Measurements from ENCODE around the gene NCKAP5L. TPM values are rescaled to one million over a fixed set of nuclear protein-coding genes. Genes with fewer than 3 reads are reported as not detected.

Gene NCKAP5L
- total and polyA plus RNA-seq, 9 of the 15 experiments (the other 6 are each of a cell fraction or from before 2014, with no cell fraction given), result 0.01 to 14.4 (median 3.7) TPM

DNA sequence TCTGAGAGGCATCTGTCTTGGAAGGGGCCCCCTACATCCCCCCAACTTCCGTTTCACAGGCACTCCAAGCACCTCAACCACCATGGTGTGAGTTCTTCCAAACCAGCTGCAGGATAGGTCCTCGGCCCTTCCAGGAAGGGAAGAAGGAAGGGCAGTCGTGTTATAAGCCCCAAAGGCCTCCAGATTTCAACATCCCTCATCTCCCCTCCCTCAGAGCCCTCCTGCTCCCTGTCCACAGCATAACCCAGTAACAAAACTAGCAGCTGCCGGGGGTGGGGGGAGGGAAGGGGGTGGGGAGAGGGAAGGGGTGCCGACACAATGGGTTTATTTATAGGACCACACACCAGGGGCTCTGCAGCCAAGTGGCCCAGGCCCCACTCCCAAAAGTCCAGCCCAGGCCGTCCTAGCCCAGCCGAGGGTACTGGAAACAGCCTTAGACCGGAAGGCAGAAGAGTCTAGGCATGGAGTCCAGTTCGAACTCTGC is 18.3 kb downstream of the NCKAP5L start (continued):
- TF ChIP-seq, protein P1, sequence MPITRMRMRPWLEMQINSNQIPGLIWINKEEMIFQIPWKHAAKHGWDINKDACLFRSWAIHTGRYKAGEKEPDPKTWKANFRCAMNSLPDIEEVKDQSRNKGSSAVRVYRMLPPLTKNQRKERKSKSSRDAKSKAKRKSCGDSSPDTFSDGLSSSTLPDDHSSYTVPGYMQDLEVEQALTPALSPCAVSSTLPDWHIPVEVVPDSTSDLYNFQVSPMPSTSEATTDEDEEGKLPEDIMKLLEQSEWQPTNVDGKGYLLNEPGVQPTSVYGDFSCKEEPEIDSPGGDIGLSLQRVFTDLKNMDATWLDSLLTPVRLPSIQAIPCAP (CRISPR knock-in tag; IDR thresholded peaks at IDR 0.05; ENCODE audit: borderline replicate concordance), result no peak
- no peak for TF ChIP-seq DDX20 (tag; IDR thresholded peaks at IDR 0.05; ENCODE audit: low read depth)
- TF ChIP-seq, protein P2, sequence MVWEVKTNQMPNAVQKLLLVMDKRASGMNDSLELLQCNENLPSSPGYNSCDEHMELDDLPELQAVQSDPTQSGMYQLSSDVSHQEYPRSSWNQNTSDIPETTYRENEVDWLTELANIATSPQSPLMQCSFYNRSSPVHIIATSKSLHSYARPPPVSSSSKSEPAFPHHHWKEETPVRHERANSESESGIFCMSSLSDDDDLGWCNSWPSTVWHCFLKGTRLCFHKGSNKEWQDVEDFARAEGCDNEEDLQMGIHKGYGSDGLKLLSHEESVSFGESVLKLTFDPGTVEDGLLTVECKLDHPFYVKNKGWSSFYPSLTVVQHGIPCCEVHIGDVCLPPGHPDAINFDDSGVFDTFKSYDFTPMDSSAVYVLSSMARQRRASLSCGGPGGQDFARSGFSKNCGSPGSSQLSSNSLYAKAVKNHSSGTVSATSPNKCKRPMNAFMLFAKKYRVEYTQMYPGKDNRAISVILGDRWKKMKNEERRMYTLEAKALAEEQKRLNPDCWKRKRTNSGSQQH (CRISPR knock-in tag; IDR thresholded peaks at IDR 0.05), result no peak
- no peak for TF ChIP-seq KLF16 (IDR thresholded peaks at IDR 0.05)

DNA sequence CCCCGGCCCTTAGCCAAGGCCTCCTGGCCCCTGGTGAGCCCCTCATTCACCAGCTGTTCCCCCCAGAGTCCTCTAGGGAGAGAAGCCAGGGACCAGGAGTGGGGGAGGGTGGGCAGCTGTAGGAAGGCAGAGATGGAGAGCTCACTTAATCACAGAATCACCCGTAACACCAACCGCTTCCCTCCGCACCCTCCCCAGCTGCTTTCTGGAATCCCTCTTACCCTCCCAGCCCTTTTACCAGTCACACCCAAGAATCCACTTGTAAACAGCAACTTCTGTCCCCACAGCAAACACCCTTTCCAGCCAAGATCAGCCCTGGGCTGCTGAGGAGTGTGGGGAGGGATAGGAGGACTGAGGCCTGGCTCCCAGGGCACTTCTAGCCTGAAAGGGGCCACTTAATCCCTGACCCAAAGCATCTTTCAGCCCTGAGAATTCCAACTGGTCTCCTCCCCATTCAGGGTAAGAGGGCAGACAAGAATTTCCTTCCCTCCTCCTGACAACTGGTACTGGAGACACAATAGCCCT is 18.8 kb downstream of the NCKAP5L start:
- peaks cover 8% of the 10 kb centered on the region; the same call in 2 of the 3 replicates for H3K36me3 ChIP-seq (ENCODE audit: control insufficient read depth, insufficient read depth, low read length)
- no peak overlapping the region for H3K4me2 ChIP-seq (ENCODE audit: insufficient read depth, low read length)
- BruUV-seq (replicated peaks), result no TSS peak
- H3K9me1 ChIP-seq (ENCODE audit: control insufficient read depth, insufficient read depth, low read length), result no peaks in the 10 kb centered on the region
- H3K79me2 ChIP-seq (ENCODE audit: control insufficient read depth, insufficient read depth, low read length), result no peaks in the 10 kb centered on the region
- peaks cover 0 to 3% of the 10 kb centered on the region in 2 experiments; a peak in 2 of 5 replicates for H3K4me1 ChIP-seq (replicated peaks in 1 of 2; ENCODE audit: control insufficient read depth in 2 of 2, insufficient read depth in 2 of 2, low read length in 2 of 2)
- H3K9ac ChIP-seq (ENCODE audit: insufficient read depth in 1 of 2, low read depth in 2 of 2, low read length in 2 of 2), result no peak overlapping the region; a peak in 1 of 4 replicates
- ATAC-seq (no peak), DNase-seq (ENCODE audit: extremely low read depth in 1 of 4, low spot score in 3 of 4) (no peak), FAIRE-seq (no peak)
- POLR2A ChIA-PET, result interaction anchor here (0.5 to 1.5 kb wide), 5 partner anchors 10 to 77 kb away, joined by 3 to 4 read pairs (median 3); no protein-coding TSS in a partner anchor
- WGBS (ENCODE audit: insufficient coverage, low coverage, missing lambda C conversion rate), result 70% methylated on average over 1 of the region's 4 CpGs
- CTCF ChIA-PET (ENCODE audit: low intra/inter-chr PET ratio), result no interaction called here
- in situ Hi-C loops (cut with MboI), result no loop called here
- H3K9me3 ChIP-seq (replicated peaks; ENCODE audit: control insufficient read depth, insufficient read depth, low read depth, low read length), result no peaks in the 10 kb centered on the region
- H4K20me1 ChIP-seq (replicated peaks; ENCODE audit: control insufficient read depth, insufficient read depth, low read length), result peaks cover 5% of the 10 kb centered on the region; the same call in 1 of the 2 replicates
- H3K27ac ChIP-seq (ENCODE audit: extremely low read depth, low read depth, low read length), result no peak overlapping the region
- no peak overlapping the region for H3K4me3 ChIP-seq
- no peak overlapping the region for H2AFZ ChIP-seq (ENCODE audit: low read depth, low read length)
- intact Hi-C loops (cut with micrococcal nuclease), result no loop called here
- H3K27me3 ChIP-seq (ENCODE audit: control insufficient read depth in 2 of 2, insufficient read depth in 2 of 2, low read length in 2 of 2), result no peaks in the 10 kb centered on the region
- no peak for TF ChIP-seq RBBP5 (IDR thresholded peaks at IDR 0.05; ENCODE audit: borderline replicate concordance, insufficient read depth, low read length, poor library complexity, severe bottlenecking)
- no peak for TF ChIP-seq PML (IDR thresholded peaks at IDR 0.05; ENCODE audit: low read length)
- no peak for TF ChIP-seq ILF3 (IDR thresholded peaks at IDR 0.05; ENCODE audit: borderline replicate concordance)
- TF ChIP-seq PCBP1 (IDR thresholded peaks at IDR 0.05; ENCODE audit: low read depth, low read length, poor library complexity, severe bottlenecking), result no peak
- no peak for TF ChIP-seq COPS2 (conservative IDR thresholded peaks at IDR 0.05)
- TF ChIP-seq ZNF589 (CRISPR knock-in tag; IDR thresholded peaks at IDR 0.05; ENCODE audit: low read depth), result no peak
- no peak for TF ChIP-seq PHF20 (IDR thresholded peaks at IDR 0.05; ENCODE audit: partially characterized antibody)
- TF ChIP-seq, protein P2 (CRISPR knock-in tag; IDR thresholded peaks at IDR 0.05), result no peak
- TF ChIP-seq KHSRP (IDR thresholded peaks at IDR 0.05), result no peak
- TF ChIP-seq CSDE1 (IDR thresholded peaks at IDR 0.05), result no peak
- no peak for TF ChIP-seq ADNP (tag; IDR thresholded peaks at IDR 0.05)
- TF ChIP-seq, protein P3, sequence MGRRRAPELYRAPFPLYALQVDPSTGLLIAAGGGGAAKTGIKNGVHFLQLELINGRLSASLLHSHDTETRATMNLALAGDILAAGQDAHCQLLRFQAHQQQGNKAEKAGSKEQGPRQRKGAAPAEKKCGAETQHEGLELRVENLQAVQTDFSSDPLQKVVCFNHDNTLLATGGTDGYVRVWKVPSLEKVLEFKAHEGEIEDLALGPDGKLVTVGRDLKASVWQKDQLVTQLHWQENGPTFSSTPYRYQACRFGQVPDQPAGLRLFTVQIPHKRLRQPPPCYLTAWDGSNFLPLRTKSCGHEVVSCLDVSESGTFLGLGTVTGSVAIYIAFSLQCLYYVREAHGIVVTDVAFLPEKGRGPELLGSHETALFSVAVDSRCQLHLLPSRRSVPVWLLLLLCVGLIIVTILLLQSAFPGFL (CRISPR knock-in tag; IDR thresholded peaks at IDR 0.05), result no peak
- TF ChIP-seq RAD51 (IDR thresholded peaks at IDR 0.05; ENCODE audit: borderline replicate concordance, low read depth), result no peak
- no peak for TF ChIP-seq CHCHD3 (CRISPR knock-in tag; IDR thresholded peaks at IDR 0.05)

Measured in K562 (cell line).